Measurements from ENCODE around the gene DCDC2.
"Not testable (repeated sequence)": the region's sequence is repeated elsewhere in the genome, so short reads cannot be mapped to it uniquely, and the experiment has no call there.

DCDC2 gene

GRCh38 chr6:24154121-24154520 is 203.7 kb downstream of the DCDC2 start:
- DNase-seq (ENCODE audit: low read depth in 1 of 2, low spot score in 1 of 2) = no peak

GRCh38 chr6:24152014-24152413 is 205.8 kb downstream of the DCDC2 start:
- DNase-seq (ENCODE audit: low read depth in 1 of 2, low spot score in 1 of 2) = no peak

GRCh38 chr6:24149836-24150235 is 208.0 kb downstream of the DCDC2 start:
- DNase-seq (ENCODE audit: low read depth in 1 of 2, low spot score in 1 of 2) = no peak

GRCh38 chr6:24149296-24149695 is 208.6 kb downstream of the DCDC2 start:
- no peak for DNase-seq (ENCODE audit: low read depth in 1 of 2, low spot score in 1 of 2)

- DNase-seq (ENCODE audit: low read depth in 1 of 2, low spot score in 1 of 2) = no peak
These were observed 209.2 kb downstream of the DCDC2 start for GRCh38 chr6:24148684-24149083.

- DNase-seq (ENCODE audit: low read depth in 1 of 2, low spot score in 1 of 2) = no peak
These were observed 209.7 kb downstream of the DCDC2 start for GRCh38 chr6:24148154-24148570.

GRCh38 chr6:24147511-24148153 is 210.2 kb downstream of the DCDC2 start:
- no peak for DNase-seq (ENCODE audit: low read depth in 1 of 2, low spot score in 1 of 2)

GRCh38 chr6:24146871-24147270 is 211.0 kb downstream of the DCDC2 start:
- no peak for DNase-seq (ENCODE audit: low read depth in 1 of 2, low spot score in 1 of 2)

GRCh38 chr6:24145690-24146131 is 212.1 kb downstream of the DCDC2 start:
- no peak for DNase-seq (ENCODE audit: low read depth in 1 of 2, low spot score in 1 of 2)

GRCh38 chr6:24142733-24143132 is 215.1 kb downstream of the DCDC2 start:
- not testable (repeated sequence) for DNase-seq (ENCODE audit: low read depth in 1 of 2, low spot score in 1 of 2)

- no peak for DNase-seq (ENCODE audit: low read depth in 1 of 2, low spot score in 1 of 2)
These were observed 217.3 kb downstream of the DCDC2 start for GRCh38 chr6:24140591-24140990.

GRCh38 chr6:24139639-24140038 is 218.2 kb downstream of the DCDC2 start:
- DNase-seq (ENCODE audit: low read depth in 1 of 2, low spot score in 1 of 2) = no peak

- no peak for DNase-seq (ENCODE audit: low read depth in 1 of 2, low spot score in 1 of 2)
These were observed 218.8 kb downstream of the DCDC2 start for GRCh38 chr6:24139080-24139479.

- no peak for DNase-seq (ENCODE audit: low read depth in 1 of 2, low spot score in 1 of 2)
These were observed 226.1 kb downstream of the DCDC2 start for GRCh38 chr6:24131751-24132150.

GRCh38 chr6:24127316-24127715 is 230.5 kb downstream of the DCDC2 start:
- no peak for DNase-seq (ENCODE audit: low read depth in 1 of 2, low spot score in 1 of 2)

- DNase-seq (ENCODE audit: low read depth in 1 of 2, low spot score in 1 of 2) = no peak
These were observed 231.2 kb downstream of the DCDC2 start for GRCh38 chr6:24126586-24127192.

- no peak for DNase-seq (ENCODE audit: low read depth in 1 of 2, low spot score in 1 of 2)
These were observed 231.9 kb downstream of the DCDC2 start, which contains the start of gene NRSN1 for GRCh38 chr6:24125980-24126379. TSS of gene NRSN1 (plus strand) at chr6:24126215. CDS start at chr6:24134328, 8,113 bp downstream.

- no peak for DNase-seq (ENCODE audit: low read depth in 1 of 2, low spot score in 1 of 2)
These were observed 235.7 kb downstream of the DCDC2 start for GRCh38 chr6:24122139-24122538.
